Liver (tissue), 9 donors: ENCODE measurements around the gene MAPKBP1. TPM values are rescaled to one million over a fixed set of nuclear protein-coding genes. Genes with fewer than 3 reads are reported as not detected.

ENCODE experiments used
- DNase-seq: peaks from one replicate; pipeline ENCODE4 v3.0.0-alpha.2; 2017; ENCODE audit warnings: low spot score
- H3K27ac ChIP-seq, 2 donors: one replicate each; pipeline ENCODE4 v1.7.0; 2013; ENCODE audit warnings: inconsistent platforms in 2 of 2, low read length in 2 of 2, control low read depth in 1 of 2, low read depth in 1 of 2, mild to moderate bottlenecking in 1 of 2
- H3K27me3 ChIP-seq, 4 donors: one replicate each; pipeline versions ENCODE4 v1.6.1 to v1.7.0; 2013; ENCODE audit warnings: low read length in 3 of 4, inconsistent platforms in 1 of 4, mild to moderate bottlenecking in 1 of 4, moderate library complexity in 1 of 4; ENCODE audit not compliant: control insufficient read depth in 4 of 4, insufficient read depth in 4 of 4
- H3K36me3 ChIP-seq, 4 donors: one replicate each; pipeline versions ENCODE4 v1.6.1 to v1.7.0; 2013; ENCODE audit warnings: low read length in 3 of 4, mild to moderate bottlenecking in 3 of 4, low read depth in 1 of 4, moderate library complexity in 1 of 4; ENCODE audit not compliant: control insufficient read depth in 4 of 4, insufficient read depth in 3 of 4
- H3K4me1 ChIP-seq, 4 donors: one replicate each; pipeline versions ENCODE4 v1.6.1 to v1.7.0; 2013; ENCODE audit warnings: low read length in 3 of 4, mild to moderate bottlenecking in 3 of 4, moderate library complexity in 1 of 4; ENCODE audit not compliant: control insufficient read depth in 4 of 4, insufficient read depth in 4 of 4
- H3K4me3 ChIP-seq, 3 donors: one replicate each; pipeline versions ENCODE4 v1.6.1 to v1.7.0; 2013; ENCODE audit warnings: low read length in 3 of 3, control low read depth in 1 of 3, low read depth in 1 of 3, mild to moderate bottlenecking in 1 of 3
- H3K9ac ChIP-seq, 2 donors: one replicate each; pipeline ENCODE4 v1.7.0; 2013; ENCODE audit warnings: low read length in 2 of 2, mild to moderate bottlenecking in 2 of 2, moderate library complexity in 2 of 2, control low read depth in 1 of 2, low read depth in 1 of 2
- H3K9me3 ChIP-seq, 4 donors: one replicate each; pipeline versions ENCODE4 v1.6.1 to v1.7.0; 2013; ENCODE audit warnings: low read length in 3 of 4; ENCODE audit not compliant: control insufficient read depth in 4 of 4
- EGR1 ChIP-seq, 2 donors: IDR thresholded peaks; 2 replicates each; pipeline ENCODE4 v1.6.1; 2016 to 2018; ENCODE audit warnings: antibody characterized with exemption in 2 of 2, low read depth in 2 of 2
- FOXA1 ChIP-seq: IDR thresholded peaks from 2 replicates; pipeline ENCODE4 v1.6.1; 2016; ENCODE audit warnings: antibody characterized with exemption
- FOXA2 ChIP-seq: IDR thresholded peaks from 2 replicates; pipeline ENCODE4 v1.6.1; 2016; ENCODE audit warnings: antibody characterized with exemption
- HNF4A ChIP-seq, 2 donors: conservative IDR thresholded peaks; 2 replicates each; pipeline ENCODE4 v1.6.1; 2016; ENCODE audit warnings: antibody characterized with exemption in 2 of 2, mild to moderate bottlenecking in 2 of 2
- HNF4G ChIP-seq: IDR thresholded peaks from 2 replicates; pipeline ENCODE4 v1.6.1; 2016; ENCODE audit warnings: antibody characterized with exemption
- MAX ChIP-seq: IDR thresholded peaks from 2 replicates; pipeline ENCODE4 v1.6.1; 2016; ENCODE audit warnings: antibody characterized with exemption
- NR2F2 ChIP-seq: IDR thresholded peaks from 2 replicates; pipeline ENCODE4 v1.6.1; 2016; ENCODE audit warnings: antibody characterized with exemption
- RXRA ChIP-seq, 2 donors: IDR thresholded peaks; 2 replicates each; pipeline ENCODE4 v1.6.1; 2017 to 2018; ENCODE audit warnings: antibody characterized with exemption in 2 of 2, mild to moderate bottlenecking in 1 of 2
- TAF1 ChIP-seq: conservative IDR thresholded peaks from 2 replicates; pipeline ENCODE4 v1.6.1; 2016; ENCODE audit warnings: antibody characterized with exemption, mild to moderate bottlenecking
- YY1 ChIP-seq: IDR thresholded peaks from 2 replicates; pipeline ENCODE4 v1.6.1; 2016; ENCODE audit warnings: antibody characterized with exemption, mild to moderate bottlenecking
- WGBS: extraction: QIAGEN DNeasy Blood & Tissue Kit; methylation state at CpG from one replicate; pipeline ENCODE4 v1.1.7; 2013; 5-methylcytosine and 5-hydroxymethylcytosine counted together
- polyA plus RNA-seq, 2 donors: library from polyadenylated mRNA; stranded (reverse) in 1 of 2; unstranded in 1 of 2; fragments of 200-250 nt in 1 of 2; fragments of >200 nt in 1 of 2; fragmentation: Nextera tagmentation in 1 of 2; extraction: Ambion mirVana in 1 of 2; gene quantifications; one replicate each; pipeline versions ENCODE4 v1.2.1 to v1.2.3, GENCODE V29; 2013 to 2015
- total RNA-seq, 2 donors: library from RNA; depleted of rRNA; stranded (reverse); fragments of >200 nt; gene quantifications; one replicate each; pipeline ENCODE4 v1.2.3, GENCODE V29; 2014
- TF ChIP-seq, protein P1 (sequence below): IDR thresholded peaks from 2 replicates; pipeline ENCODE4 v1.6.1; 2016; ENCODE audit warnings: antibody characterized with exemption, mild to moderate bottlenecking
- TF ChIP-seq, protein P2 (sequence below): fragments of 150-350 bp; IDR thresholded peaks from 2 replicates; pipeline ENCODE4 v1.5.1; 2017; ENCODE audit warnings: improper control_type of control experiment, low read depth, low read length; ENCODE audit not compliant: missing input control
- donor health status: healthy.
- donor health status: healthy.
- donor health status: healthy.
- donor health status: healthy.
- donor health status: healthy.

MAPKBP1 gene
- total and polyA plus RNA-seq, 4 donors = 0.89 to 10.3 (median 2.7) TPM

DNA sequence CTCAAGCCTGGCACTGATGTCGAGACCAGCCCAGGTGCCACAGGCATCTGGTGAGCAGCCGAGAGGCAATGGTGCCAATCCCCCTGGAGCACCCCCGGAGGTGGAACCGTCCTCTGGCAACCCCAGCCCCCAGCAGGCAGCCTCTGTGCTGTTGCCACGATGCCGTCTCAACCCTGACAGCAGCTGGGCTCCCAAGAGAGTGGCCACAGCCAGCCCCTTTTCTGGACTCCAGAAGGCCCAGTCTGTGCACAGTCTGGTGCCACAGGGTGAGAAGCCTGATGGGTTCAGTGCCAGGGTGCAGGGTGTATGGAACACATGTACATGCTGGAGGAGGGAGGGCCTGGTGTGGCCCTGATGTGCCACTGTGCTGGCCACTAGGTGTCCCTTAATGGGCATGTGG lies 48.7 kb downstream of the MAPKBP1 start:
- peaks cover 2 to 35% (median 10%) of the 10 kb centered on the region in 4 donors for H3K36me3 ChIP-seq
- no peaks in the 10 kb centered on the region for H3K27me3 ChIP-seq
- TF ChIP-seq HNF4G = no peak
- no peak for TF ChIP-seq MAX
- no peak for TF ChIP-seq TAF1
- TF ChIP-seq YY1 = no peak
- no peak for TF ChIP-seq FOXA2
- no peak for TF ChIP-seq RXRA (IDR thresholded peaks at IDR 0.05)
- TF ChIP-seq, protein P1, sequence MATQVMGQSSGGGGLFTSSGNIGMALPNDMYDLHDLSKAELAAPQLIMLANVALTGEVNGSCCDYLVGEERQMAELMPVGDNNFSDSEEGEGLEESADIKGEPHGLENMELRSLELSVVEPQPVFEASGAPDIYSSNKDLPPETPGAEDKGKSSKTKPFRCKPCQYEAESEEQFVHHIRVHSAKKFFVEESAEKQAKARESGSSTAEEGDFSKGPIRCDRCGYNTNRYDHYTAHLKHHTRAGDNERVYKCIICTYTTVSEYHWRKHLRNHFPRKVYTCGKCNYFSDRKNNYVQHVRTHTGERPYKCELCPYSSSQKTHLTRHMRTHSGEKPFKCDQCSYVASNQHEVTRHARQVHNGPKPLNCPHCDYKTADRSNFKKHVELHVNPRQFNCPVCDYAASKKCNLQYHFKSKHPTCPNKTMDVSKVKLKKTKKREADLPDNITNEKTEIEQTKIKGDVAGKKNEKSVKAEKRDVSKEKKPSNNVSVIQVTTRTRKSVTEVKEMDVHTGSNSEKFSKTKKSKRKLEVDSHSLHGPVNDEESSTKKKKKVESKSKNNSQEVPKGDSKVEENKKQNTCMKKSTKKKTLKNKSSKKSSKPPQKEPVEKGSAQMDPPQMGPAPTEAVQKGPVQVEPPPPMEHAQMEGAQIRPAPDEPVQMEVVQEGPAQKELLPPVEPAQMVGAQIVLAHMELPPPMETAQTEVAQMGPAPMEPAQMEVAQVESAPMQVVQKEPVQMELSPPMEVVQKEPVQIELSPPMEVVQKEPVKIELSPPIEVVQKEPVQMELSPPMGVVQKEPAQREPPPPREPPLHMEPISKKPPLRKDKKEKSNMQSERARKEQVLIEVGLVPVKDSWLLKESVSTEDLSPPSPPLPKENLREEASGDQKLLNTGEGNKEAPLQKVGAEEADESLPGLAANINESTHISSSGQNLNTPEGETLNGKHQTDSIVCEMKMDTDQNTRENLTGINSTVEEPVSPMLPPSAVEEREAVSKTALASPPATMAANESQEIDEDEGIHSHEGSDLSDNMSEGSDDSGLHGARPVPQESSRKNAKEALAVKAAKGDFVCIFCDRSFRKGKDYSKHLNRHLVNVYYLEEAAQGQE = no peak
- WGBS = 95% methylated on average over 6 of the region's 6 CpGs
- no peak for DNase-seq
- H3K4me1 ChIP-seq = peaks cover 0 to 5% (median 4%) of the 10 kb centered on the region in 4 donors
- no peak overlapping the region for H3K9ac ChIP-seq
- no peaks in the 10 kb centered on the region for H3K9me3 ChIP-seq
- H3K4me3 ChIP-seq = no peak overlapping the region
- H3K27ac ChIP-seq = no peak overlapping the region

GRCh38 chr15:41823502-41823901 lies 49.2 kb downstream of the MAPKBP1 start:
- 96% methylated on average over 11 of the region's 11 CpGs for WGBS
- Histone ChIP-seq H3K4me3 (no peak overlapping the region), H3K9ac (no peak overlapping the region), H3K9me3 (no peaks in the 10 kb centered on the region), H3K27ac (no peak overlapping the region), H3K36me3 (peaks cover 0 to 30% (median 8%) of the 10 kb centered on the region in 4 donors), H3K27me3 (no peaks in the 10 kb centered on the region), H3K4me1 (peaks cover 0 to 5% (median 5%) of the 10 kb centered on the region in 4 donors)
- no peak for DNase-seq
- TF ChIP-seq EGR1 (IDR thresholded peaks at IDR 0.05; ENCODE audit: low read depth in 2 of 2) (no peak), HNF4A (conservative IDR thresholded peaks at IDR 0.05) (no peak), NR2F2 (no peak), YY1 (no peak), FOXA2 (no peak), HNF4G (no peak), FOXA1 (no peak), MAX (no peak), RXRA (IDR thresholded peaks at IDR 0.05) (no peak)
- TF ChIP-seq, protein P2, sequence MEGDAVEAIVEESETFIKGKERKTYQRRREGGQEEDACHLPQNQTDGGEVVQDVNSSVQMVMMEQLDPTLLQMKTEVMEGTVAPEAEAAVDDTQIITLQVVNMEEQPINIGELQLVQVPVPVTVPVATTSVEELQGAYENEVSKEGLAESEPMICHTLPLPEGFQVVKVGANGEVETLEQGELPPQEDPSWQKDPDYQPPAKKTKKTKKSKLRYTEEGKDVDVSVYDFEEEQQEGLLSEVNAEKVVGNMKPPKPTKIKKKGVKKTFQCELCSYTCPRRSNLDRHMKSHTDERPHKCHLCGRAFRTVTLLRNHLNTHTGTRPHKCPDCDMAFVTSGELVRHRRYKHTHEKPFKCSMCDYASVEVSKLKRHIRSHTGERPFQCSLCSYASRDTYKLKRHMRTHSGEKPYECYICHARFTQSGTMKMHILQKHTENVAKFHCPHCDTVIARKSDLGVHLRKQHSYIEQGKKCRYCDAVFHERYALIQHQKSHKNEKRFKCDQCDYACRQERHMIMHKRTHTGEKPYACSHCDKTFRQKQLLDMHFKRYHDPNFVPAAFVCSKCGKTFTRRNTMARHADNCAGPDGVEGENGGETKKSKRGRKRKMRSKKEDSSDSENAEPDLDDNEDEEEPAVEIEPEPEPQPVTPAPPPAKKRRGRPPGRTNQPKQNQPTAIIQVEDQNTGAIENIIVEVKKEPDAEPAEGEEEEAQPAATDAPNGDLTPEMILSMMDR = no peak
- TF ChIP-seq, protein P1 = no peak
